K562 (cell line): Measurements from ENCODE around the gene RAB6B. TPM values are rescaled to one million over a fixed set of nuclear protein-coding genes. Genes with fewer than 3 reads are reported as not detected.

Experiments
- ATAC-seq: fragments of 200-7000 bp; cut with Tn5 transposase; 3 replicates; pipeline ENCODE4 v1.9.1; 2020; ENCODE audit warnings: moderate library complexity
- BruUV-seq: library from RNA; stranded (reverse); fragments of 400-500 nt; replicated peaks from 2 replicates; lab custom pipeline; 2021; lab: Mats Ljungman, UMichigan
- CTCF ChIA-PET: fragments of 300-600 bp; formaldehyde crosslinking; extraction: SDS; loops from one replicate; lab custom pipeline; 2021; ENCODE audit warnings: low intra/inter-chr PET ratio; lab: Yijun Ruan, JAX
- POLR2A ChIA-PET: fragments of 300-600, 350-650 bp; sonication (Branson Sonifier 250); formaldehyde crosslinking; extraction: SDS; loops from one replicate; lab custom pipeline; 2021; ENCODE audit warnings: antibody characterized with exemption, inconsistent platforms; lab: Yijun Ruan, JAX
- DNase-seq, 4 experiments: peaks; one replicate each; pipeline versions ENCODE4 v3.0.0 to v3.0.0-alpha.2; 2011 to 2018; ENCODE audit warnings: low spot score in 3 of 4, mixed read lengths in 3 of 4; ENCODE audit errors: extremely low read depth in 1 of 4
- FAIRE-seq: peaks from 2 replicates; lab custom pipeline; 2011; peaks lifted over from hg19 to GRCh38; lab: Jason Lieb, UNC
- H2AFZ ChIP-seq: 2 replicates; pipeline ENCODE4 v1.6.0; 2011; ENCODE audit warnings: low read depth, low read length, control low read depth, inconsistent platforms
- H3K27ac ChIP-seq: fragments of 200-600 bp; 3 replicates; pipeline ENCODE4 v1.8.0; 2011; ENCODE audit warnings: low read depth, mild to moderate bottlenecking, control low read depth, inconsistent platforms, low read length, moderate library complexity, mixed read lengths; ENCODE audit errors: extremely low read depth
- H3K27me3 ChIP-seq, 2 experiments: fragments of 300-600 bp in 1 of 2; 2 replicates in 1 of 2; 3 replicates in 1 of 2; pipeline versions ENCODE4 v1.6.0 to v1.8.0; 2011; ENCODE audit warnings: inconsistent platforms in 2 of 2, low read length in 2 of 2, mild to moderate bottlenecking in 1 of 2, mixed read lengths in 1 of 2, moderate library complexity in 1 of 2; ENCODE audit not compliant: control insufficient read depth in 2 of 2, insufficient read depth in 2 of 2
- H3K36me3 ChIP-seq: fragments of 300-600 bp; 3 replicates; pipeline ENCODE4 v1.8.0; 2011; ENCODE audit warnings: mild to moderate bottlenecking, low read length, inconsistent platforms; ENCODE audit not compliant: control insufficient read depth, insufficient read depth
- H3K4me1 ChIP-seq, 2 experiments: fragments of 200-600 bp in 1 of 2; replicated peaks in 1 of 2; 2 replicates in 1 of 2; 3 replicates in 1 of 2; pipeline versions ENCODE4 v1.5.1 to v1.8.0; 2011; ENCODE audit warnings: inconsistent platforms in 2 of 2, low read length in 2 of 2, mild to moderate bottlenecking in 1 of 2, mixed read lengths in 1 of 2, moderate library complexity in 1 of 2; ENCODE audit not compliant: control insufficient read depth in 2 of 2, insufficient read depth in 2 of 2
- H3K4me2 ChIP-seq: 2 replicates; pipeline ENCODE4 v1.6.1; 2011; ENCODE audit warnings: low read length, control low read depth, inconsistent platforms, mixed read lengths; ENCODE audit not compliant: insufficient read depth
- H3K4me3 ChIP-seq: fragments of 200-600 bp; sonication (generic), shearing (Covaris generic); 2 replicates; pipeline ENCODE4 v1.5.1; 2016; ENCODE audit warnings: control low read depth, inconsistent platforms
- H3K79me2 ChIP-seq: fragments of 200-600 bp; 3 replicates; pipeline ENCODE4 v1.8.0; 2011; ENCODE audit warnings: low read length, inconsistent platforms; ENCODE audit not compliant: control insufficient read depth, insufficient read depth
- H3K9ac ChIP-seq, 2 experiments: 2 replicates each; pipeline versions ENCODE4 v1.6.0 to v1.6.1; 2011; ENCODE audit warnings: low read depth in 2 of 2, low read length in 2 of 2, control low read depth in 1 of 2, inconsistent platforms in 1 of 2, mild to moderate bottlenecking in 1 of 2, mixed read lengths in 1 of 2; ENCODE audit not compliant: insufficient read depth in 1 of 2
- H3K9me1 ChIP-seq: one replicate; pipeline ENCODE4 v1.6.0; 2011; ENCODE audit warnings: inconsistent platforms, mild to moderate bottlenecking, low read length, moderate library complexity; ENCODE audit not compliant: control insufficient read depth, insufficient read depth
- H3K9me3 ChIP-seq: replicated peaks from 2 replicates; pipeline ENCODE4 v1.5.1; 2011; ENCODE audit warnings: low read depth, low read length, inconsistent platforms; ENCODE audit not compliant: control insufficient read depth, insufficient read depth
- H4K20me1 ChIP-seq: replicated peaks from 2 replicates; pipeline ENCODE4 v1.6.1; 2011; ENCODE audit warnings: low read length, inconsistent platforms, mixed read lengths; ENCODE audit not compliant: control insufficient read depth, insufficient read depth
- BRCA1 ChIP-seq, 2 experiments: fragments of 450-650 bp in 1 of 2; sonication (generic) in 1 of 2; formaldehyde crosslinking in 1 of 2; IDR thresholded peaks; 2 replicates each; pipeline versions ENCODE4 v1.5.0 to v1.6.1; 2017 to 2020; ENCODE audit warnings: mild to moderate bottlenecking in 1 of 2, missing genetic modification reagents in 1 of 2
- HLTF ChIP-seq: fragments of 450-650 bp; IDR thresholded peaks from 2 replicates; pipeline ENCODE4 v1.6.1; 2016
- KHSRP ChIP-seq: fragments of 450-650 bp; IDR thresholded peaks from 2 replicates; pipeline ENCODE4 v1.6.1; 2017
- LCOR ChIP-seq: sonication (generic); formaldehyde crosslinking; IDR thresholded peaks from 2 replicates; pipeline ENCODE4 v1.8.0; 2022; ENCODE audit warnings: mild to moderate bottlenecking, missing genetic modification reagents
- MYBL2 ChIP-seq, 2 experiments: fragments of 450-650 bp in 1 of 2; sonication (generic) in 1 of 2; formaldehyde crosslinking in 1 of 2; IDR thresholded peaks; 2 replicates each; pipeline versions ENCODE4 v1.6.1 to v1.8.1; 2017 to 2022; ENCODE audit warnings: borderline replicate concordance in 1 of 2, inconsistent platforms in 1 of 2, low read depth in 1 of 2, mild to moderate bottlenecking in 1 of 2, missing genetic modification reagents in 1 of 2, moderate library complexity in 1 of 2
- YY1 ChIP-seq, 3 experiments: IDR thresholded peaks; 2 replicates each; pipeline ENCODE4 v1.6.1; 2011; ENCODE audit warnings: low read length in 2 of 3, mild to moderate bottlenecking in 2 of 3, moderate library complexity in 2 of 3, borderline replicate concordance in 1 of 3, control low read depth in 1 of 3, low read depth in 1 of 3; ENCODE audit not compliant: insufficient read depth in 3 of 3, insufficient replicate concordance in 2 of 3, control insufficient read depth in 1 of 3, insufficient read length in 1 of 3; ENCODE audit errors: extremely low read depth in 1 of 3
- WGBS: fragments of 100-300 bp; shearing (Covaris generic); methylation state at CpG from one replicate; pipeline ENCODE4 v1.1.6; 2016; ENCODE audit warnings: low coverage, mixed read lengths; ENCODE audit not compliant: insufficient coverage; ENCODE audit errors: missing lambda C conversion rate; 5-methylcytosine and 5-hydroxymethylcytosine counted together
- in situ Hi-C: fragments of 300-500 bp; cut with MboI; formaldehyde crosslinking; loops from 4 replicates; pipeline ENCODE4 v1.15.0; 2018; ENCODE audit warnings: inconsistent platforms, mixed read lengths
- intact Hi-C: fragments of 100-400 bp; cut with micrococcal nuclease; formaldehyde crosslinking; loops from 2 replicates; pipeline ENCODE4 v1.14.2; 2022
- polyA plus RNA-seq, 8 experiments: library from polyadenylated mRNA; depleted of rRNA in 4 of 8; stranded (reverse) in 5 of 8; unstranded in 3 of 8; fragments of >200 nt; fragmentation: Nextera tagmentation in 2 of 8; fragmentation: Illumina TruSeq in 1 of 8; extraction: Ambion mirVana in 2 of 8; extraction: Trizol in 1 of 8; gene quantifications; 2 replicates each; pipeline versions ENCODE4 v1.2.1 to v1.2.3, GENCODE V29; 2011 to 2014; ENCODE audit warnings: inconsistent platforms in 1 of 8, missing spikeins in 1 of 8
- total RNA-seq, 7 experiments: library from RNA; depleted of rRNA in 6 of 7; stranded (reverse); fragments of >200 nt in 6 of 7; fragmentation: Illumina TruSeq in 2 of 7; extraction: Trizol in 2 of 7; gene quantifications; 2 replicates each; pipeline versions ENCODE4 v1.2.1 to v1.2.3, GENCODE V29; 2011 to 2021; ENCODE audit warnings: low replicate concordance in 1 of 7

Gene RAB6B
- total and polyA plus RNA-seq, 9 of the 15 experiments (the other 6 are each of a cell fraction or from before 2014, with no cell fraction given), result 0.60 to 18.1 (median 1.5) TPM

- Histone ChIP-seq H3K27ac (no peak overlapping the region), H3K27me3 (no peaks in the 10 kb centered on the region), H3K4me1 (peaks cover 0 to 4% of the 10 kb centered on the region in 2 experiments; a peak in 3 of 5 replicates), H3K79me2 (no peaks in the 10 kb centered on the region), H3K36me3 (peaks cover 88% of the 10 kb centered on the region), H3K9ac (peak overlapping the region in 1 of 2 experiments; percentile 28; a peak in 1 of 4 replicates), H3K9me3 (no peaks in the 10 kb centered on the region), H3K4me3 (no peak overlapping the region), H3K9me1 (no peaks in the 10 kb centered on the region), H3K4me2 (no peak overlapping the region), H2AFZ (no peak overlapping the region), H4K20me1 (peaks cover 5% of the 10 kb centered on the region; the same call in 1 of the 2 replicates)
- POLR2A ChIA-PET, result no interaction called here
- CTCF ChIA-PET, result interaction anchor here (0.5 kb wide), 1 partner anchor 1892 kb away, joined by 4 read pairs; no protein-coding TSS in a partner anchor
- 94% methylated on average over 3 of the region's 3 CpGs for WGBS
- FAIRE-seq (no peak), DNase-seq (no peak), ATAC-seq (no peak)
- TF ChIP-seq BRCA1 (IDR thresholded peaks at IDR 0.05), result no peak
- no peak for TF ChIP-seq BRCA1 (CRISPR knock-in tag; IDR thresholded peaks at IDR 0.05)
- TF ChIP-seq HLTF, result no peak
- no peak for TF ChIP-seq LCOR (CRISPR knock-in tag)
- no peak for TF ChIP-seq YY1 (IDR thresholded peaks at IDR 0.05; ENCODE audit: borderline replicate concordance in 1 of 3, control insufficient read depth in 1 of 3, extremely low read depth in 1 of 3, insufficient read depth in 3 of 3, insufficient read length in 1 of 3, insufficient replicate concordance in 2 of 3, low read depth in 1 of 3, low read length in 2 of 3)
- TF ChIP-seq MYBL2 (IDR thresholded peaks at IDR 0.05; ENCODE audit: low read depth), result no peak
- no peak for TF ChIP-seq MYBL2 (CRISPR knock-in tag; IDR thresholded peaks at IDR 0.05; ENCODE audit: borderline replicate concordance)
- TF ChIP-seq KHSRP, result no peak
- BruUV-seq, result no TSS peak
- intact Hi-C loops (no loop called here), in situ Hi-C loops (loop anchor here (5.0 to 25.0 kb wide), 4 partner anchors 106 to 1084 kb away; partner anchors contain the start of genes ANAPC13, CEP63 and TMEM108)
Measured at GRCh38 chr3:133820889-133821675, 74.6 kb downstream of the RAB6B start.
